ENCODE measurements around the gene FERMT1.
A peak's percentile ranks its signal among the peaks of the same experiment; 100 is the strongest.

Gene FERMT1

GRCh38 chr20:6122873-6123648 is at the start of gene FERMT1:
FERMT1 (minus strand) TSS chr20:6123030; CDS start chr20:6119554, 3,476 bp downstream.
- DNase-seq: no peak

GRCh38 chr20:6169251-6169650 is 46.4 kb upstream of the FERMT1 start:
- no peak for DNase-seq

- DNase-seq: no peak
Measured at GRCh38 chr20:6168204-6168603, 45.4 kb upstream of the FERMT1 start.

- DNase-seq: no peak
Measured at GRCh38 chr20:6165346-6165745, 42.5 kb upstream of the FERMT1 start.

GRCh38 chr20:6164421-6165341 is 41.9 kb upstream of the FERMT1 start:
- DNase-seq: no peak

- no peak for DNase-seq
Measured at GRCh38 chr20:6160736-6161135, 37.9 kb upstream of the FERMT1 start.

GRCh38 chr20:6157345-6157744 is 34.5 kb upstream of the FERMT1 start:
- DNase-seq: no peak

- no peak for DNase-seq
Measured at GRCh38 chr20:6152777-6153176, 29.9 kb upstream of the FERMT1 start.

GRCh38 chr20:6148073-6148472 is 25.2 kb upstream of the FERMT1 start:
- DNase-seq: no peak

GRCh38 chr20:6142348-6142993 is 19.6 kb upstream of the FERMT1 start:
- peak; percentile 10 for DNase-seq

GRCh38 chr20:6140947-6141346 is 18.1 kb upstream of the FERMT1 start:
- no peak for DNase-seq

- no peak for DNase-seq
Measured at GRCh38 chr20:6135347-6135746, 12.5 kb upstream of the FERMT1 start.

GRCh38 chr20:6134592-6134991 is 11.8 kb upstream of the FERMT1 start:
- DNase-seq: no peak

- no peak for DNase-seq
Measured at GRCh38 chr20:6130045-6130444, 7.2 kb upstream of the FERMT1 start.

- DNase-seq: no peak
Measured at GRCh38 chr20:6127825-6128224, 5.0 kb upstream of the FERMT1 start.

- DNase-seq: no peak
Measured at GRCh38 chr20:6126846-6127245, 4.0 kb upstream of the FERMT1 start.

GRCh38 chr20:6123649-6124014 is 802 bp upstream of the FERMT1 start:
- no peak for DNase-seq

- no peak for DNase-seq
Measured at GRCh38 chr20:6122111-6122872, 538 bp downstream of the FERMT1 start.

GRCh38 chr20:6121504-6121903 is 1.3 kb downstream of the FERMT1 start:
- no peak for DNase-seq

- DNase-seq: no peak
Measured at GRCh38 chr20:6120491-6120988, 2.3 kb downstream of the FERMT1 start.

- DNase-seq: no peak
Measured at GRCh38 chr20:6116758-6117157, 6.1 kb downstream of the FERMT1 start.

GRCh38 chr20:6115221-6115895 is 7.5 kb downstream of the FERMT1 start:
- DNase-seq: no peak

Measured in NCI-H2107 (cell line).